Lung (tissue), 12 donors: Measurements from ENCODE around the gene ZMIZ2. TPM values are rescaled to one million over a fixed set of nuclear protein-coding genes. Genes with fewer than 3 reads are reported as not detected.

Source experiments
- ATAC-seq: fragments of 200-7000 bp; cut with Tn5 transposase; one replicate; pipeline ENCODE4 v1.9.1; 2020; ENCODE audit warnings: moderate number of reproducible peaks; ENCODE audit not compliant: insufficient read depth, low FRiP score
- DNase-seq, 3 donors: peaks; one replicate each; pipeline ENCODE4 v3.0.0-alpha.2; 2013 to 2017
- H3K27ac ChIP-seq, 2 donors: one replicate each; pipeline ENCODE4 v1.5.1; 2013; ENCODE audit warnings: mild to moderate bottlenecking in 2 of 2, moderate library complexity in 2 of 2, control low read depth in 1 of 2, inconsistent platforms in 1 of 2, low read depth in 1 of 2, low read length in 1 of 2
- H3K27me3 ChIP-seq, 3 donors: one replicate each; pipeline ENCODE4 v1.5.1; 2013; ENCODE audit warnings: low read length in 2 of 3; ENCODE audit not compliant: control insufficient read depth in 3 of 3, insufficient read depth in 3 of 3
- H3K36me3 ChIP-seq, 4 donors: one replicate each; pipeline ENCODE4 v1.5.1; 2013; ENCODE audit warnings: low read length in 4 of 4, mild to moderate bottlenecking in 1 of 4, moderate library complexity in 1 of 4; ENCODE audit not compliant: control insufficient read depth in 4 of 4, insufficient read depth in 4 of 4
- H3K4me1 ChIP-seq, 5 donors: one replicate each; pipeline ENCODE4 v1.5.1; 2013; ENCODE audit warnings: low read length in 5 of 5, mild to moderate bottlenecking in 2 of 5, moderate library complexity in 1 of 5; ENCODE audit not compliant: control insufficient read depth in 5 of 5, insufficient read depth in 5 of 5
- H3K4me3 ChIP-seq: one replicate; pipeline ENCODE4 v1.5.1; 2013; ENCODE audit warnings: mild to moderate bottlenecking, control low read depth, moderate library complexity
- H3K9ac ChIP-seq, 2 donors: one replicate each; pipeline ENCODE4 v1.5.1; 2013; ENCODE audit warnings: low read length in 2 of 2, control low read depth in 1 of 2; ENCODE audit not compliant: insufficient read depth in 1 of 2
- H3K9me3 ChIP-seq, 4 donors: one replicate each; pipeline ENCODE4 v1.5.1; 2013; ENCODE audit warnings: low read length in 3 of 4, mild to moderate bottlenecking in 1 of 4, moderate library complexity in 1 of 4; ENCODE audit not compliant: control insufficient read depth in 4 of 4, insufficient read depth in 3 of 4
- CTCF ChIP-seq: IDR thresholded peaks from 2 replicates; pipeline ENCODE4 v1.5.1; 2012; ENCODE audit warnings: mild to moderate bottlenecking; ENCODE audit errors: control extremely low read depth, extremely low read depth
- WGBS, 2 donors: extraction: QIAGEN DNeasy Blood & Tissue Kit; methylation state at CpG; one replicate each; pipeline ENCODE4 v1.1.7; 2013; 5-methylcytosine and 5-hydroxymethylcytosine counted together
- polyA plus RNA-seq, 2 donors: library from polyadenylated mRNA; stranded (reverse); fragments of 200-250 nt; gene quantifications; one replicate each; pipeline ENCODE4 v1.2.1, GENCODE V29; 2013
- total RNA-seq, 2 donors: library from RNA; depleted of rRNA in 1 of 2; stranded (reverse); fragments of >200 nt in 1 of 2; gene quantifications; one replicate each; pipeline ENCODE4 v1.2.1, GENCODE V29; 2014 to 2021
- donor health status: control.
- donor health status: control.
- donor health status: Bipolar disorder and iron deficiency.
- donor health status: healthy.
- donor health status: DM: yes; HTN: yes; CAD: no.

ZMIZ2 gene
- total and polyA plus RNA-seq, 4 donors = 26.2 to 103 (median 53.7) TPM

DNA sequence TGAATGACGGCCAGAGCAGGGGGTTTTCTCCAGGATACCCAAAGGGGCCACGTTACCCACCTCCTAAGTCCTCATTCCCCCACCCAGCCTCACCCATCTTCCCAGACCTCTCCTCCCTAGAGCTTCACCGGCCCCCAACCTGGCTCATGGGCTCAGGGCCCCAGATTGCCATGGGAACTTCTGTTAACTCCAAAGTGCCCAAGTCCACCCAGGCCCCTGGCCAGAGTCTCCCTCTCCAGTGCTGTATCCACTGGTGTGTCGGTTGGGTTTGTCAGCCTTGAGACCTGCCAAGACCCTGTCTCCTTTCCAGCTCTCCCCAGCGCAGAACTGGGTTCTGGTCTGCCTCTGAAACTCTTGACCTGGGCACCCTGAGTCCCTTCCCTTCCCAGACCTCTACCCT lies 37.1 kb upstream of the ZMIZ2 start:
- Histone ChIP-seq H3K27me3 (no peaks in the 10 kb centered on the region), H3K4me3 (no peak overlapping the region), H3K9ac (no peak overlapping the region), H3K27ac (peak overlapping the region in 1 of 2 donors; percentile 17), H3K4me1 (peaks cover 0 to 5% (median 0%) of the 10 kb centered on the region in 5 donors), H3K9me3 (no peaks in the 10 kb centered on the region), H3K36me3 (peaks cover 9 to 33% (median 18%) of the 10 kb centered on the region in 4 donors)
- WGBS, 2 donors = 72 to 77% methylated on average over 5 of the region's 5 CpGs
- DNase-seq = no peak
- no peak for ATAC-seq
- TF ChIP-seq CTCF = no peak

DNA sequence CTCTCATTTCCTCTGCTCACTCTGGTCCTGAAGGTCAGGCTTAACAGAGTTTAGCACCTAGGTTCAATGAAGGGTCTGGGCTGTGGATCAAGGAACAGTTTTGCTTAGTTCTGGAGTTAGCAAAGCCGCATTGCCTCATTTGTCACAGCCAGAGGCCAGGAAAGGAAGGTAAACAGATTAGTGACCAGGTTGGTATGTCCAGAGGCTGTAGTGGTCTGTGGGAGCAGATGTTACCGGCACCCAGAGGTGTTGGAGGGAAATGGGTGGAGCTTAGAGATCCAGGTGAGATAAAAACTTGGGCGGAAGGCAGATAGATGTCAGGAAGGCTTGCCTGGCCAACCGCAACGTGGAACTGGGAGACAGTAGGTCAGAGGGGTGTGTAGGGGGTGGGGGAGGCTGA lies 36.6 kb upstream of the ZMIZ2 start:
- no peak for ATAC-seq
- H3K9ac ChIP-seq = no peak overlapping the region
- 37 to 40% methylated on average over 5 of the region's 5 CpGs for WGBS, 2 donors

GRCh38 chr7:44713141-44713540 lies 35.5 kb upstream of the ZMIZ2 start:
- peaks cover 0 to 5% (median 0%) of the 10 kb centered on the region in 5 donors for H3K4me1 ChIP-seq
- no peak overlapping the region for H3K27ac ChIP-seq
- H3K9ac ChIP-seq = no peak overlapping the region
- H3K9me3 ChIP-seq = no peaks in the 10 kb centered on the region
- peaks cover 0 to 20% (median 10%) of the 10 kb centered on the region in 4 donors for H3K36me3 ChIP-seq
- H3K4me3 ChIP-seq = no peak overlapping the region
- no peak for TF ChIP-seq CTCF
- ATAC-seq (no peak), DNase-seq (no peak)
- H3K27me3 ChIP-seq = no peaks in the 10 kb centered on the region
- WGBS, 2 donors = 84 to 89% methylated on average over 2 of the region's 2 CpGs

More for the DNA sequence above, 36.6 kb upstream of the ZMIZ2 start:
- Histone ChIP-seq H3K9me3 (no peaks in the 10 kb centered on the region), H3K27ac (peak overlapping the region in 1 of 2 donors; percentile 17), H3K36me3 (peaks cover 8 to 31% (median 16%) of the 10 kb centered on the region in 4 donors), H3K27me3 (no peaks in the 10 kb centered on the region), H3K4me1 (peaks cover 0 to 5% (median 0%) of the 10 kb centered on the region in 5 donors), H3K4me3 (no peak overlapping the region)
- no peak for DNase-seq
- TF ChIP-seq CTCF = no peak
